IMR-90 (cell line): ENCODE measurements around the gene OTUD6A. TPM values are rescaled to one million over a fixed set of nuclear protein-coding genes. Genes with fewer than 3 reads are reported as not detected.

Source experiments
- ATAC-seq: fragments of 200-7000 bp; cut with Tn5 transposase; 2 replicates; pipeline ENCODE4 v1.9.1; 2020; ENCODE audit warnings: low read depth, mild to moderate bottlenecking, moderate library complexity
- BruUV-seq: library from RNA; stranded (reverse); fragments of 400-500 nt; replicated peaks from 2 replicates; lab custom pipeline; 2021; lab: Mats Ljungman, UMichigan
- CTCF ChIA-PET: fragments of 300-600 bp; formaldehyde crosslinking; extraction: SDS; loops from one replicate; lab custom pipeline; 2021; ENCODE audit warnings: antibody characterized with exemption; lab: Yijun Ruan, JAX
- POLR2A ChIA-PET: fragments of 300-600 bp; sonication (Branson Sonifier 250); formaldehyde crosslinking; loops from one replicate; lab custom pipeline; 2022; ENCODE audit warnings: antibody characterized with exemption; ENCODE audit not compliant: unreplicated experiment; lab: Charles Lee
- DNase-seq: peaks from one replicate; pipeline ENCODE4 v3.0.0; 2013
- H2AFZ ChIP-seq: replicated peaks from 2 replicates; pipeline ENCODE3; 2013; ENCODE audit warnings: low read length, mild to moderate bottlenecking; ENCODE audit not compliant: poor library complexity
- H2AK5ac ChIP-seq: 2 replicates; pipeline ENCODE4 v1.6.1; 2013; ENCODE audit warnings: low read depth, low read length, inconsistent platforms
- H2AK9ac ChIP-seq: replicated peaks from 2 replicates; pipeline ENCODE3; 2013; ENCODE audit warnings: mild to moderate bottlenecking, low read depth, low read length, moderate library complexity; ENCODE audit not compliant: poor library complexity
- H2BK120ac ChIP-seq: 2 replicates; pipeline ENCODE4 v1.6.1; 2013; ENCODE audit warnings: low read depth, low read length, inconsistent platforms
- H2BK15ac ChIP-seq: 3 replicates; pipeline ENCODE4 v1.6.1; 2013; ENCODE audit warnings: low read depth, low read length, inconsistent platforms
- H2BK20ac ChIP-seq: 2 replicates; pipeline ENCODE4 v1.6.1; 2013; ENCODE audit warnings: low read depth, mild to moderate bottlenecking, inconsistent platforms, low read length, moderate library complexity
- H2BK5ac ChIP-seq: 2 replicates; pipeline ENCODE4 v1.6.1; 2013; ENCODE audit warnings: mild to moderate bottlenecking, low read depth, low read length, inconsistent platforms; ENCODE audit not compliant: poor library complexity, severe bottlenecking
- H3K14ac ChIP-seq: replicated peaks from 2 replicates; pipeline ENCODE4 v1.6.1; 2013; ENCODE audit warnings: low read depth, low read length, inconsistent platforms
- H3K18ac ChIP-seq: 2 replicates; pipeline ENCODE4 v1.6.1; 2013; ENCODE audit warnings: low read depth, low read length, control low read depth
- H3K23ac ChIP-seq: 2 replicates; pipeline ENCODE4 v1.6.1; 2013; ENCODE audit warnings: low read depth, low read length, inconsistent platforms
- H3K27ac ChIP-seq: 2 replicates; pipeline ENCODE4 v1.5.1; 2013; ENCODE audit warnings: mild to moderate bottlenecking, control low read depth, low read length; ENCODE audit not compliant: insufficient read depth
- H3K27me3 ChIP-seq: 2 replicates; pipeline ENCODE4 v1.6.1; 2013; ENCODE audit warnings: low read length; ENCODE audit not compliant: control insufficient read depth, insufficient read depth
- H3K36me3 ChIP-seq: 2 replicates; pipeline ENCODE4 v1.6.1; 2013; ENCODE audit warnings: low read length, mixed read lengths; ENCODE audit not compliant: control insufficient read depth, insufficient read depth
- H3K4ac ChIP-seq: 2 replicates; pipeline ENCODE4 v1.6.1; 2013; ENCODE audit warnings: low read depth, low read length, inconsistent platforms
- H3K4me1 ChIP-seq: 2 replicates; pipeline ENCODE4 v1.6.1; 2013; ENCODE audit warnings: low read length, mixed read lengths; ENCODE audit not compliant: control insufficient read depth, insufficient read depth
- H3K4me2 ChIP-seq: 2 replicates; pipeline ENCODE4 v1.6.1; 2013; ENCODE audit warnings: low read depth, mild to moderate bottlenecking, control low read depth, low read length, moderate library complexity
- H3K4me3 ChIP-seq: 2 replicates; pipeline ENCODE4 v1.5.1; 2013; ENCODE audit warnings: low read depth, mild to moderate bottlenecking, control low read depth, low read length, moderate library complexity; ENCODE audit not compliant: insufficient read depth
- H3K56ac ChIP-seq: 2 replicates; pipeline ENCODE4 v1.6.1; 2013; ENCODE audit warnings: low read length, inconsistent platforms; ENCODE audit not compliant: insufficient read depth; ENCODE audit errors: extremely low read depth
- H3K79me1 ChIP-seq, 2 experiments: 2 replicates each; pipeline ENCODE4 v1.6.1; 2013; ENCODE audit warnings: low read length in 2 of 2, inconsistent platforms in 1 of 2, low read depth in 1 of 2
- H3K9ac ChIP-seq: 2 replicates; pipeline ENCODE4 v1.6.1; 2013; ENCODE audit warnings: low read depth, low read length, control low read depth
- H3K9me1 ChIP-seq: 2 replicates; pipeline ENCODE4 v1.6.1; 2013; ENCODE audit warnings: low read length, inconsistent platforms; ENCODE audit not compliant: insufficient read depth
- H3K9me3 ChIP-seq: 2 replicates; pipeline ENCODE4 v1.6.1; 2013; ENCODE audit warnings: low read length; ENCODE audit not compliant: control insufficient read depth, insufficient read depth
- H4K20me1 ChIP-seq: 2 replicates; pipeline ENCODE4 v1.6.1; 2013; ENCODE audit warnings: low read length, inconsistent platforms; ENCODE audit not compliant: insufficient read depth
- H4K5ac ChIP-seq: 2 replicates; pipeline ENCODE4 v1.6.1; 2013; ENCODE audit warnings: mild to moderate bottlenecking, low read depth, low read length, control low read depth
- H4K8ac ChIP-seq, 2 experiments: 2 replicates each; pipeline ENCODE4 v1.6.1; 2013; ENCODE audit warnings: low read depth in 2 of 2, low read length in 2 of 2, control low read depth in 1 of 2, inconsistent platforms in 1 of 2
- H4K91ac ChIP-seq: 2 replicates; pipeline ENCODE4 v1.6.1; 2013; ENCODE audit warnings: low read depth, low read length, inconsistent platforms; ENCODE audit not compliant: insufficient read depth
- BHLHE40 ChIP-seq: fragments of 150-350 bp; IDR thresholded peaks from 2 replicates; pipeline ENCODE4 v1.6.1; 2016; ENCODE audit warnings: mild to moderate bottlenecking, low read depth, low read length
- CEBPB ChIP-seq: IDR thresholded peaks from 2 replicates; pipeline ENCODE4 v1.6.1; 2012; ENCODE audit warnings: low read depth, low read length, improper control_type of control experiment
- CHD1 ChIP-seq: IDR thresholded peaks from 2 replicates; pipeline ENCODE4 v1.6.1; 2012; ENCODE audit warnings: low read depth, low read length, improper control_type of control experiment
- FOS ChIP-seq: fragments of 150-350 bp; IDR thresholded peaks from 2 replicates; pipeline ENCODE4 v1.6.1; 2016; ENCODE audit warnings: low read depth, low read length
- MAFK ChIP-seq: IDR thresholded peaks from 2 replicates; pipeline ENCODE4 v1.6.1; 2012; ENCODE audit warnings: low read depth, low read length, improper control_type of control experiment
- MAZ ChIP-seq: IDR thresholded peaks from 2 replicates; pipeline ENCODE4 v1.6.1; 2012; ENCODE audit warnings: low read depth, mild to moderate bottlenecking, low read length, improper control_type of control experiment, moderate library complexity, borderline replicate concordance
- MXI1 ChIP-seq: IDR thresholded peaks from 2 replicates; pipeline ENCODE4 v1.6.1; 2012; ENCODE audit warnings: low read depth, mild to moderate bottlenecking, low read length, moderate library complexity, borderline replicate concordance
- NFE2L2 ChIP-seq: fragments of 150-350 bp; IDR thresholded peaks from 2 replicates; pipeline ENCODE4 v1.6.1; 2016; ENCODE audit warnings: low read depth, mild to moderate bottlenecking, low read length
- POLR2A ChIP-seq: IDR thresholded peaks from 2 replicates; pipeline ENCODE4 v1.6.1; 2012; ENCODE audit warnings: mild to moderate bottlenecking, low read depth, low read length
- RAD21 ChIP-seq: IDR thresholded peaks from 2 replicates; pipeline ENCODE4 v1.6.1; 2012; ENCODE audit warnings: low read length, improper control_type of control experiment
- RCOR1 ChIP-seq: IDR thresholded peaks from 2 replicates; pipeline ENCODE4 v1.6.1; 2012; ENCODE audit warnings: mild to moderate bottlenecking, low read length, improper control_type of control experiment; ENCODE audit not compliant: insufficient replicate concordance
- RFX5 ChIP-seq: IDR thresholded peaks from 2 replicates; pipeline ENCODE4 v1.8.0; 2012; ENCODE audit warnings: low read depth, mild to moderate bottlenecking, low read length, moderate library complexity
- SMC3 ChIP-seq: fragments of 150-350 bp; IDR thresholded peaks from 2 replicates; pipeline ENCODE4 v1.6.1; 2016; ENCODE audit warnings: low read depth, mild to moderate bottlenecking, antibody characterized with exemption, low read length, moderate library complexity
- WGBS, 2 experiments: methylation state at CpG; one replicate each; pipeline versions ENCODE4 v1.1.5 to v1.1.7; 2013; ENCODE audit warnings: missing lambda C conversion rate in 2 of 2; ENCODE audit not compliant: insufficient read length in 1 of 2; ENCODE audit errors: extremely low coverage in 2 of 2; 5-methylcytosine and 5-hydroxymethylcytosine counted together
- dilution Hi-C: fragments of 300-500 bp; cut with HindIII; formaldehyde crosslinking; loops from one replicate; pipeline ENCODE4 v1.14.3; 2018; ENCODE audit warnings: low sequenced_read_pairs; ENCODE audit not compliant: unreplicated experiment
- in situ Hi-C: fragments of 300-500 bp; cut with MboI; formaldehyde crosslinking; loops from 3 replicates; pipeline ENCODE4 v1.14.3; 2019; ENCODE audit warnings: low sequenced_read_pairs, inconsistent platforms, mixed read lengths
- intact Hi-C: fragments of 100-400 bp; cut with micrococcal nuclease; formaldehyde crosslinking; loops from 2 replicates; pipeline ENCODE4 v1.10.0; 2022
- polyA plus RNA-seq, 3 experiments: library from polyadenylated mRNA; depleted of rRNA; stranded (reverse); fragments of >200 nt; gene quantifications; 2 replicates each; pipeline ENCODE4 v1.2.3, GENCODE V29; 2012; ENCODE audit warnings: low replicate concordance in 1 of 3
- total RNA-seq: library from RNA; depleted of rRNA; stranded (reverse); fragments of >200 nt; gene quantifications from 2 replicates; pipeline ENCODE4 v1.2.3, GENCODE V29; 2012
- TF ChIP-seq, protein P1 (sequence below): fragments of 150-350 bp; IDR thresholded peaks from 2 replicates; pipeline ENCODE4 v1.6.1; 2016; ENCODE audit warnings: low read depth, mild to moderate bottlenecking, low read length, moderate library complexity, borderline replicate concordance
- TF ChIP-seq, protein P2 (sequence below): fragments of 150-350 bp; IDR thresholded peaks from 2 replicates; pipeline ENCODE4 v1.6.1; 2017; ENCODE audit warnings: mild to moderate bottlenecking, antibody characterized with exemption, low read length, low read depth
- TF ChIP-seq, protein P3 (sequence below): conservative IDR thresholded peaks from 2 replicates; pipeline ENCODE4 v1.5.1; 2012; ENCODE audit warnings: mild to moderate bottlenecking, low read depth, low read length, improper control_type of control experiment

The OTUD6A gene
- total and polyA plus RNA-seq, 2 of the 4 experiments (the other 2 are of a cell fraction): not detected

- Histone ChIP-seq H3K14ac (no peak overlapping the region), H3K4me2 (no peak overlapping the region), H4K5ac (no peak overlapping the region), H4K91ac (no peak overlapping the region), H3K9me3 (no peaks in the 10 kb centered on the region), H2BK15ac (no peak overlapping the region), H3K27me3 (peaks cover 5% of the 10 kb centered on the region), H3K9ac (no peak overlapping the region), H3K4me3 (no peak overlapping the region), H3K79me1 (no peaks in the 10 kb centered on the region), H3K18ac (no peak overlapping the region), H3K23ac (no peak overlapping the region), H2BK5ac (no peak overlapping the region), H2AK9ac (no peak overlapping the region), H4K8ac (no peak overlapping the region), H3K36me3 (no peaks in the 10 kb centered on the region), H3K9me1 (no peaks in the 10 kb centered on the region), H2AK5ac (no peak overlapping the region), H3K4ac (no peak overlapping the region), H4K20me1 (no peaks in the 10 kb centered on the region), H2BK120ac (no peak overlapping the region), H3K56ac (no peak overlapping the region), H2AFZ (no peak overlapping the region), H3K27ac (no peak overlapping the region), H3K4me1 (peaks cover 7% of the 10 kb centered on the region), H2BK20ac (no peak overlapping the region)
- no peak for DNase-seq
- TF ChIP-seq CEBPB: no peak
- TF ChIP-seq SMC3: no peak
- no peak for TF ChIP-seq RAD21
- no peak for TF ChIP-seq BHLHE40
- TF ChIP-seq RFX5: no peak
- TF ChIP-seq NFE2L2: no peak
- TF ChIP-seq, protein P1, sequence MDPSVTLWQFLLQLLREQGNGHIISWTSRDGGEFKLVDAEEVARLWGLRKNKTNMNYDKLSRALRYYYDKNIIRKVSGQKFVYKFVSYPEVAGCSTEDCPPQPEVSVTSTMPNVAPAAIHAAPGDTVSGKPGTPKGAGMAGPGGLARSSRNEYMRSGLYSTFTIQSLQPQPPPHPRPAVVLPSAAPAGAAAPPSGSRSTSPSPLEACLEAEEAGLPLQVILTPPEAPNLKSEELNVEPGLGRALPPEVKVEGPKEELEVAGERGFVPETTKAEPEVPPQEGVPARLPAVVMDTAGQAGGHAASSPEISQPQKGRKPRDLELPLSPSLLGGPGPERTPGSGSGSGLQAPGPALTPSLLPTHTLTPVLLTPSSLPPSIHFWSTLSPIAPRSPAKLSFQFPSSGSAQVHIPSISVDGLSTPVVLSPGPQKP: no peak
- TF ChIP-seq FOS: no peak
- TF ChIP-seq, protein P2, sequence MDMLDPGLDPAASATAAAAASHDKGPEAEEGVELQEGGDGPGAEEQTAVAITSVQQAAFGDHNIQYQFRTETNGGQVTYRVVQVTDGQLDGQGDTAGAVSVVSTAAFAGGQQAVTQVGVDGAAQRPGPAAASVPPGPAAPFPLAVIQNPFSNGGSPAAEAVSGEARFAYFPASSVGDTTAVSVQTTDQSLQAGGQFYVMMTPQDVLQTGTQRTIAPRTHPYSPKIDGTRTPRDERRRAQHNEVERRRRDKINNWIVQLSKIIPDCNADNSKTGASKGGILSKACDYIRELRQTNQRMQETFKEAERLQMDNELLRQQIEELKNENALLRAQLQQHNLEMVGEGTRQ: no peak
- no peak for TF ChIP-seq CHD1
- TF ChIP-seq, protein P3, sequence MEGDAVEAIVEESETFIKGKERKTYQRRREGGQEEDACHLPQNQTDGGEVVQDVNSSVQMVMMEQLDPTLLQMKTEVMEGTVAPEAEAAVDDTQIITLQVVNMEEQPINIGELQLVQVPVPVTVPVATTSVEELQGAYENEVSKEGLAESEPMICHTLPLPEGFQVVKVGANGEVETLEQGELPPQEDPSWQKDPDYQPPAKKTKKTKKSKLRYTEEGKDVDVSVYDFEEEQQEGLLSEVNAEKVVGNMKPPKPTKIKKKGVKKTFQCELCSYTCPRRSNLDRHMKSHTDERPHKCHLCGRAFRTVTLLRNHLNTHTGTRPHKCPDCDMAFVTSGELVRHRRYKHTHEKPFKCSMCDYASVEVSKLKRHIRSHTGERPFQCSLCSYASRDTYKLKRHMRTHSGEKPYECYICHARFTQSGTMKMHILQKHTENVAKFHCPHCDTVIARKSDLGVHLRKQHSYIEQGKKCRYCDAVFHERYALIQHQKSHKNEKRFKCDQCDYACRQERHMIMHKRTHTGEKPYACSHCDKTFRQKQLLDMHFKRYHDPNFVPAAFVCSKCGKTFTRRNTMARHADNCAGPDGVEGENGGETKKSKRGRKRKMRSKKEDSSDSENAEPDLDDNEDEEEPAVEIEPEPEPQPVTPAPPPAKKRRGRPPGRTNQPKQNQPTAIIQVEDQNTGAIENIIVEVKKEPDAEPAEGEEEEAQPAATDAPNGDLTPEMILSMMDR: no peak
- no peak for TF ChIP-seq MAFK
- TF ChIP-seq MXI1: no peak
- TF ChIP-seq MAZ: no peak
- TF ChIP-seq RCOR1: no peak
- no peak for TF ChIP-seq POLR2A
- dilution Hi-C loops (no loop called here), intact Hi-C loops (no loop called here), in situ Hi-C loops (no loop called here)
- CTCF ChIA-PET: no interaction called here
- POLR2A ChIA-PET: no interaction called here
- 53% methylated on average over 2 of the region's 5 CpGs; no CpG with 5 or more reads in 1 of the 2 experiments for WGBS, 2 experiments
- no TSS peak for BruUV-seq
- no peak for ATAC-seq
Observed at GRCh38 chrX:70084592-70085240, 22.5 kb downstream of the OTUD6A start.
